Panc1 (cell line): ENCODE measurements around the gene DIS3L2.

ENCODE experiments used
- POLR2AphosphoS5 ChIP-seq: IDR thresholded peaks from 2 replicates; pipeline ENCODE4 v1.6.1; 2012; ENCODE audit warnings: mild to moderate bottlenecking, low read depth, low read length, moderate library complexity
- TCF7L2 ChIP-seq: IDR thresholded peaks from 2 replicates; pipeline ENCODE4 v1.6.1; 2011; ENCODE audit warnings: mild to moderate bottlenecking, low read depth, low read length, inconsistent platforms
- TF ChIP-seq, protein P1 (sequence below): fragments of 450-650 bp; IDR thresholded peaks from 2 replicates; pipeline ENCODE4 v1.5.1; 2017; ENCODE audit warnings: mild to moderate bottlenecking
- TF ChIP-seq, protein P2 (sequence below), 2 experiments: IDR thresholded peaks; 2 replicates each; pipeline ENCODE4 v1.6.1; 2011 to 2012; ENCODE audit warnings: low read depth in 2 of 2, control low read depth in 1 of 2, low read length in 1 of 2, mild to moderate bottlenecking in 1 of 2, moderate library complexity in 1 of 2; ENCODE audit not compliant: insufficient read depth in 1 of 2

DNA sequence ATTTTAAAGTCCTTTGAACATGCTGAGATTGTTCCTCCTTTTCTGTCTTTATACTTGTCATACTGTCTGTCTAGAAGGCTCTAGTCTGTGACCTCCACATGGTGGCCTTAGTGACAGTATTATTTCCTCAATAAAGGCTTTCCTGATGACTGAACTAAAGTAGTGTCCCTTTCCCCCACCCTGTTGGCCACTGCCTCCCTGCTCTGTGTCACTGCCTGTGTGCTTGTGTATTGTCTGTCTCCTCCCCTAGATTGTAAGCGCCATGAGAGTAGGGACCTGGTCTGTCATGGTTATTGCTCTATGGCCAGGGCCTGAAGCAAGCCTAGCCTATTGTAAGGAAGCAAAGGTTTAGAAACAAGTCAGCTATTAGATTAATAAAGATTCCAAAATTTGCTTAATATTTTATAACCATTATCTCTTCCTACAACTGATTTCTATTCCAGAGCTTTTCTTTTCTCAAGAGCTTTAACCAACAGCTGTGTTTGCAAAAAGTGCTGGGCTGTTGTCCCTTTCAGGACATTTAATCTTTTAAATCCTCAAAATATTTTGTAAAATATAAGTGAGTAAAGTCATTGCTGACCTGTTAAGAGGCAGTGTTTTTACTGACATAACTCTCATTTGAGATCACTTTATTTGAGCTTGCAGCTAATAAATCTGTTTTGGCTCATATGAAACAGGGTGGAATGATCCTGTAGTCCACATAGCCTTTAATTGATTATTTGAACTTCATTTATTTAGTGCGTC, 35.5 kb downstream of the DIS3L2 start:
- TF ChIP-seq, protein P1, sequence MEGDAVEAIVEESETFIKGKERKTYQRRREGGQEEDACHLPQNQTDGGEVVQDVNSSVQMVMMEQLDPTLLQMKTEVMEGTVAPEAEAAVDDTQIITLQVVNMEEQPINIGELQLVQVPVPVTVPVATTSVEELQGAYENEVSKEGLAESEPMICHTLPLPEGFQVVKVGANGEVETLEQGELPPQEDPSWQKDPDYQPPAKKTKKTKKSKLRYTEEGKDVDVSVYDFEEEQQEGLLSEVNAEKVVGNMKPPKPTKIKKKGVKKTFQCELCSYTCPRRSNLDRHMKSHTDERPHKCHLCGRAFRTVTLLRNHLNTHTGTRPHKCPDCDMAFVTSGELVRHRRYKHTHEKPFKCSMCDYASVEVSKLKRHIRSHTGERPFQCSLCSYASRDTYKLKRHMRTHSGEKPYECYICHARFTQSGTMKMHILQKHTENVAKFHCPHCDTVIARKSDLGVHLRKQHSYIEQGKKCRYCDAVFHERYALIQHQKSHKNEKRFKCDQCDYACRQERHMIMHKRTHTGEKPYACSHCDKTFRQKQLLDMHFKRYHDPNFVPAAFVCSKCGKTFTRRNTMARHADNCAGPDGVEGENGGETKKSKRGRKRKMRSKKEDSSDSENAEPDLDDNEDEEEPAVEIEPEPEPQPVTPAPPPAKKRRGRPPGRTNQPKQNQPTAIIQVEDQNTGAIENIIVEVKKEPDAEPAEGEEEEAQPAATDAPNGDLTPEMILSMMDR = no peak
- no peak for TF ChIP-seq TCF7L2
- no peak for TF ChIP-seq POLR2AphosphoS5
- TF ChIP-seq, protein P2, sequence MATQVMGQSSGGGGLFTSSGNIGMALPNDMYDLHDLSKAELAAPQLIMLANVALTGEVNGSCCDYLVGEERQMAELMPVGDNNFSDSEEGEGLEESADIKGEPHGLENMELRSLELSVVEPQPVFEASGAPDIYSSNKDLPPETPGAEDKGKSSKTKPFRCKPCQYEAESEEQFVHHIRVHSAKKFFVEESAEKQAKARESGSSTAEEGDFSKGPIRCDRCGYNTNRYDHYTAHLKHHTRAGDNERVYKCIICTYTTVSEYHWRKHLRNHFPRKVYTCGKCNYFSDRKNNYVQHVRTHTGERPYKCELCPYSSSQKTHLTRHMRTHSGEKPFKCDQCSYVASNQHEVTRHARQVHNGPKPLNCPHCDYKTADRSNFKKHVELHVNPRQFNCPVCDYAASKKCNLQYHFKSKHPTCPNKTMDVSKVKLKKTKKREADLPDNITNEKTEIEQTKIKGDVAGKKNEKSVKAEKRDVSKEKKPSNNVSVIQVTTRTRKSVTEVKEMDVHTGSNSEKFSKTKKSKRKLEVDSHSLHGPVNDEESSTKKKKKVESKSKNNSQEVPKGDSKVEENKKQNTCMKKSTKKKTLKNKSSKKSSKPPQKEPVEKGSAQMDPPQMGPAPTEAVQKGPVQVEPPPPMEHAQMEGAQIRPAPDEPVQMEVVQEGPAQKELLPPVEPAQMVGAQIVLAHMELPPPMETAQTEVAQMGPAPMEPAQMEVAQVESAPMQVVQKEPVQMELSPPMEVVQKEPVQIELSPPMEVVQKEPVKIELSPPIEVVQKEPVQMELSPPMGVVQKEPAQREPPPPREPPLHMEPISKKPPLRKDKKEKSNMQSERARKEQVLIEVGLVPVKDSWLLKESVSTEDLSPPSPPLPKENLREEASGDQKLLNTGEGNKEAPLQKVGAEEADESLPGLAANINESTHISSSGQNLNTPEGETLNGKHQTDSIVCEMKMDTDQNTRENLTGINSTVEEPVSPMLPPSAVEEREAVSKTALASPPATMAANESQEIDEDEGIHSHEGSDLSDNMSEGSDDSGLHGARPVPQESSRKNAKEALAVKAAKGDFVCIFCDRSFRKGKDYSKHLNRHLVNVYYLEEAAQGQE (IDR thresholded peaks at IDR 0.05; ENCODE audit: insufficient read depth in 1 of 2, low read depth in 2 of 2, low read length in 1 of 2) = no peak
